Omental fat pad (tissue), 4 donors: ENCODE results near the gene CLDN11. TPM values are rescaled to one million over a fixed set of nuclear protein-coding genes. Genes with fewer than 3 reads are reported as not detected.

Experiments
- ATAC-seq: fragments of 150-250 bp; one replicate; pipeline ENCODE4 v1.9.1; 2016; ENCODE audit warnings: mild to moderate bottlenecking, moderate library complexity; ENCODE audit not compliant: low FRiP score
- DNase-seq: peaks from one replicate; pipeline ENCODE4 v3.0.0-alpha.2; 2019; ENCODE audit warnings: low spot score
- total RNA-seq, 4 donors: library from RNA; depleted of rRNA; stranded (reverse); fragments of >200 nt; gene quantifications; one replicate each; pipeline ENCODE4 v1.1.0, GENCODE V29; 2016
- TF ChIP-seq, protein P1 (sequence below), 3 donors: fragments of 450-650 bp; IDR thresholded peaks; one replicate each; pipeline ENCODE4 v1.5.1; 2016 to 2017; ENCODE audit warnings: antibody characterized with exemption in 3 of 3, mild to moderate bottlenecking in 3 of 3, moderate library complexity in 2 of 3

The CLDN11 gene
- total RNA-seq, 4 donors from 2014 or later, result 24.6 to 57.6 (median 47.8) TPM

DNA sequence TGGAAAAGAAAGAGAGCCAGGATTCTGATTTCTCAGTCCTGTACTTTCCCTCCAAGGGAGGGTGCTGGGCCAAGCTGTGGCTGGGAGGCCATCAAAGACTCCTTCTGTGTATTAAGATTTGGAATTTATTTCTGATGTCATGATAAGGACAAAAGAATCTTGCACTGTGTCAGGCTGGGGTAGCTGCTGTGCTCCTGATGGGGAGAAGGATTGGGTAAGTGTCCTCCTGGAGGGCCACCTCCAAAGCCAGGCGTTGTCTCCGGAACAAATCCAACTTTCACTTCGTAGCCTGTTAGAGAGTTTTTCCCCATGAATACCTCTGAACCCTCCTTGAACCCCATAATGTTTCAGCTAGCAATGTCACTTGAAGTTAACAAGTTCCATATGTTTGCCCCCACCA lies 29.9 kb downstream of the CLDN11 start:
- no peak for DNase-seq
- TF ChIP-seq, protein P1, sequence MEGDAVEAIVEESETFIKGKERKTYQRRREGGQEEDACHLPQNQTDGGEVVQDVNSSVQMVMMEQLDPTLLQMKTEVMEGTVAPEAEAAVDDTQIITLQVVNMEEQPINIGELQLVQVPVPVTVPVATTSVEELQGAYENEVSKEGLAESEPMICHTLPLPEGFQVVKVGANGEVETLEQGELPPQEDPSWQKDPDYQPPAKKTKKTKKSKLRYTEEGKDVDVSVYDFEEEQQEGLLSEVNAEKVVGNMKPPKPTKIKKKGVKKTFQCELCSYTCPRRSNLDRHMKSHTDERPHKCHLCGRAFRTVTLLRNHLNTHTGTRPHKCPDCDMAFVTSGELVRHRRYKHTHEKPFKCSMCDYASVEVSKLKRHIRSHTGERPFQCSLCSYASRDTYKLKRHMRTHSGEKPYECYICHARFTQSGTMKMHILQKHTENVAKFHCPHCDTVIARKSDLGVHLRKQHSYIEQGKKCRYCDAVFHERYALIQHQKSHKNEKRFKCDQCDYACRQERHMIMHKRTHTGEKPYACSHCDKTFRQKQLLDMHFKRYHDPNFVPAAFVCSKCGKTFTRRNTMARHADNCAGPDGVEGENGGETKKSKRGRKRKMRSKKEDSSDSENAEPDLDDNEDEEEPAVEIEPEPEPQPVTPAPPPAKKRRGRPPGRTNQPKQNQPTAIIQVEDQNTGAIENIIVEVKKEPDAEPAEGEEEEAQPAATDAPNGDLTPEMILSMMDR (IDR thresholded peaks at IDR 0.05), result no peak
- no peak for ATAC-seq

DNA sequence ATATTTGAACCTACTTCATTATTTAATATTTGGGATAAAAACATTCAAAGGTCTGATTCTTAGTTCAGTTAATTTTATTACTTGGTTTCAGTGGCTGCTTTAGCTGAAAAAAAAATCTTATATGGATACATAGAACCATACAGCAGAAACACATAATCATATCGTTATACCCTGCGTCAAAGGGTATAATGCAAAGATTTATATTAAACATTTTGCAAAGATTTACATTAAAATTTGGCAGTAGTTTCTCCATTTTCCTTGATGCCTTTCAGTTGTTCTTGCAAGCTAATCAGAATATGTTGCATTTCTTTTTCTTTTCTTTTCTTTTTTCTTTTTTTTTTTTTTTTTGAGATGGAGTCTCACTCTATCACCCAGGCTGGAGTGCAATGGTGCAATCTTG lies 31.4 kb downstream of the CLDN11 start:
- TF ChIP-seq, protein P1 (IDR thresholded peaks at IDR 0.05), result no peak
- DNase-seq (no peak), ATAC-seq (no peak)

DNA sequence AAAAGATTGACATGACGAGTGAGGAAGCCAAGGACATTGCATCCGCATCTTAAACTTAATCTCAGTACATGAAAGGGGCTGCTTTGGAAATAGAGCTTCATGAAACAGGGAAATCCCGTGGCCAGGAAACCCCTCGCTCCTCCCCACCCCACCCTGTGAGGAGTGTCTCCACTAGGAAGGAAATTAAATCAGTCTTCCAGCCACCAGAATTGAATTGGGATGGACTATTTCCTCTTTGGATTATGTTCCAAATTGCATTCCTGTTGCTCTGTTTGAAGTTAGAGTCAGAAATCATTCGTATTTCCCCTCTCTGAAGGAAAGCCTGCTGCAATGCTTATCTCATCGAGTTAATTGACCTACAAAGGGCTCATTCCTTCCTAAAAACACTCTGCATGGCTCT lies 35.8 kb downstream of the CLDN11 start:
- DNase-seq (no peak), ATAC-seq (no peak)
- TF ChIP-seq, protein P1 (IDR thresholded peaks at IDR 0.05), result no peak

DNA sequence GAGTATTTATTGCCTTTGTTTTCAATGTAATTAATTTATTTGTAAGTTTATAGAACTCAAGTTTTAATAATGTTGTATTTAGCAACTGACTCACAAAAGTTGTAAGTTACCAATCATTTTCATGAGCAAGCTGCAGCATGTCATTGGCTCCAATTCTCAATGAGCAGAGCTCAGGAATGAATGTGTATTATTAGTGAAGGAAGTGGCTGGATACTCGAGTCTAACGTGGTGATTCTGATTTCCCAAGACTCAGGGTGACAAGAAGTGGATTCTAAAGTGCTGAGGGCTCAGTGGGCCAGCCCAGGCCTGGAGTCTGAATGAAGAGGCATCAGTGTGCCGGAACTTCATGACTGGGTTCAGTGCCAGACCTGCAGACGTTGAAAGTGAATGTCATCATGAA lies 39.6 kb downstream of the CLDN11 start:
- DNase-seq (no peak), ATAC-seq (no peak)
- TF ChIP-seq, protein P1 (IDR thresholded peaks at IDR 0.05), result no peak

DNA sequence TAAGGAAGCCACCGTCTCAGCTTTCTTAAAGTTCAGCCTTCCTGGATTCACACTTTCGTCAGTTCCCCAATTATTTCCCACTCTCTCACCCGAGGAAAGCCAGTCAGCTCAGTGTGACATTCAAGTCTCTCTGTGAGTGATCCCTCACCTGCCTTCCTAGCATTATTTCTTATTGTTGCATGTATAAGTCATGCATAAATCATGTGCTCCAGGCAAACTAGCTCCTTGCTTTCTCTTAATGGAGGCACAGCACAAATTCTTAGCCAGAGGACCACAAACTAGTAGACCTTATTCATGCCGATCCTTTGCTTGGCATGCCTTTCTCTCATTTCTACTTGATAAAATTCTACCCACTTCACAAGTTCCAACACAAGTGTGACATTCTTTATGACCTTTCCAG lies 44.3 kb downstream of the CLDN11 start:
- ATAC-seq (no peak), DNase-seq (no peak)
- TF ChIP-seq, protein P1 (IDR thresholded peaks at IDR 0.05), result no peak

DNA sequence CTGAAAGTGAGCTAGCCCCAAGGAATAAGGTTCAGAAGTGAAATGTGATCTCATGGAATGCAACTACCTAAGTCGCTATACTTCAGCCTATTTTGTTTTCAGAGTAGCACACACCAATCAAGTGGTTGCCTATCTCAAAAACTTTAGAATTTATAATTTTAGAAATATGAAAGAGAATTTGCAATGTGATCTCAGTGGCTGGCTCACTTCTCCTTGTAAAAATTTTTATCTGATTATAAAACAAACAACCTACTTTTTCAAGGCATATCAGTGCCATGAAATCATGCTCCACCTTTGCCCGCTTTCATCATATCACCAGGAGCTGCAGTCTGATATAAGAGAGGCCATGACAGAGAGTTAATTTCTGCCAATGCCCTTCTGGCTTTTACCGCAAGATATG lies 47.3 kb downstream of the CLDN11 start:
- TF ChIP-seq, protein P1 (IDR thresholded peaks at IDR 0.05), result no peak
- no peak for DNase-seq
- no peak for ATAC-seq

DNA sequence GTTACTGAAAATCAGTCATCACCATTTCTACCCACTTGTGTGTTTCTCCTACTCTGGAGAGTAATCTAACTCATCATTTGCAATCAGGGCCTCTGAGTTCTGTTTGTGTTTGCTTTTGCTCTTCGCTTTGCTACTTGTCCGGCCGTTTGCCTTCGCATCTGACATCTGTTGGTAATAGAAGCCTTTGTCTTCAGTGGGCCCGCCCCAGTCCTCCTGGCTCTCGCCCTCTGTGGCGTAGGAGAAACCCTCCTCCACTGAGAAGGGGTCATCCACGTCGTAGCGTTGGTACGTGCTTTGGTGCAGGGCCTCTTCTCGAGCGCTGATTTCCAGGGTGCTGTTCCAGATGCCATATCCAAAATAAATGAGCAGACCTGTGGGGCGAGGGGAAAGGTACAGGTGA lies 48.3 kb downstream of the CLDN11 start:
- no peak for DNase-seq
- ATAC-seq, result no peak
- TF ChIP-seq, protein P1 (IDR thresholded peaks at IDR 0.05), result no peak
